ENCODE measurements around the gene AKAP6. TPM values are rescaled to one million over a fixed set of nuclear protein-coding genes. Genes with fewer than 3 reads are reported as not detected.

Gene AKAP6
- total and polyA plus RNA-seq, 7 donors: 0.60 to 56.2 (median 29.5) TPM; not detected in 1

GRCh38 chr14:32883188-32883587, 554.1 kb downstream of the AKAP6 start:
- Histone ChIP-seq H3K27me3 (no peaks in the 10 kb centered on the region), H3K4me1 (no peaks in the 10 kb centered on the region), H3K9me3 (no peaks in the 10 kb centered on the region), H3K36me3 (no peaks in the 10 kb centered on the region), H3K4me3 (no peak overlapping the region), H3K27ac (no peak overlapping the region)
- DNase-seq: no peak
- TF ChIP-seq POLR2AphosphoS5 (IDR thresholded peaks at IDR 0.05) (no peak), CTCF (IDR thresholded peaks at IDR 0.05) (no peak), POLR2A (IDR thresholded peaks at IDR 0.05) (no peak)
- intact Hi-C loops (cut with DNase I): no loop called here
- 90 to 94% methylated on average over 3 of the region's 3 CpGs for WGBS, 2 donors

Small RNA genes lying within 50 kb of the gene (small RNA-seq; reads per million reads assigned to genes)
- gene RN7SL660P: 0 to 0.84 (median 0) reads per million in 3 donors

Other genes starting within 250 kb of the AKAP6 start
- gene RNU6-7, start 127.3 kb upstream of the AKAP6 start, total RNA-seq: not detected
- not detected for gene RNU6-7, start 127.3 kb upstream of the AKAP6 start, polyA plus RNA-seq
- gene RNU6-8, start 126.0 kb upstream of the AKAP6 start, total RNA-seq: not detected
- gene RNU6-8, start 126.0 kb upstream of the AKAP6 start, polyA plus RNA-seq: not detected